Liver (tissue), 3 donors: Measurements from ENCODE around the gene VWA3B.

Experiments used
- JUND ChIP-seq, 2 donors: IDR thresholded peaks; 2 replicates each; pipeline ENCODE4 v1.6.1; 2016; ENCODE audit warnings: antibody characterized with exemption in 2 of 2
- RAD21 ChIP-seq, 2 donors: IDR thresholded peaks; 2 replicates each; pipeline ENCODE4 v1.6.1; 2016; ENCODE audit warnings: antibody characterized with exemption in 2 of 2, mild to moderate bottlenecking in 2 of 2
- YY1 ChIP-seq: IDR thresholded peaks from 2 replicates; pipeline ENCODE4 v1.6.1; 2016; ENCODE audit warnings: antibody characterized with exemption, mild to moderate bottlenecking
- TF ChIP-seq, protein P1 (sequence below): IDR thresholded peaks from 2 replicates; pipeline ENCODE4 v1.6.1; 2016; ENCODE audit warnings: antibody characterized with exemption, mild to moderate bottlenecking
- TF ChIP-seq, protein P2 (sequence below): fragments of 150-350 bp; IDR thresholded peaks from 2 replicates; pipeline ENCODE4 v1.5.1; 2017; ENCODE audit warnings: improper control_type of control experiment, low read depth, low read length; ENCODE audit not compliant: missing input control
- donor health status: healthy.
- donor health status: healthy.

DNA sequence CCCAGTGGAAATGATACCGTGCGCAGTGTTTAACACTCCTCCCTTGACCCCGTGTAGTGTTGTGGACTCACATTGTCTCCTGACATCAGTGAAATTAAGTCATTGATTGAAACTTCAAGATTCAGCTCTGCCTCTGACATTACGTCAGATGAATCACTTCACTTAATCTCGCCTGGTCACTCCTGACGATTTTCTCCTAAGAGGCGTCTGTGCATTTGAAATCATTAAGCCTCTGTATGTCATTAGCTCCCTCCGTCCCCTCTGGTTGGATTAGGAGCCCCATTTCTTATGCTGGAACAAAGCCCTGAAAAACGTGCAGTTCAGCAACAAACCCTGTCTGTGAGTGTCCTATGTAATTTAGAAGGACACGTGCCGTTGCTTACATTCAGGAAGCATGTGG lies 222.6 kb downstream of the VWA3B start:
- no peak for TF ChIP-seq YY1
- TF ChIP-seq, protein P1, sequence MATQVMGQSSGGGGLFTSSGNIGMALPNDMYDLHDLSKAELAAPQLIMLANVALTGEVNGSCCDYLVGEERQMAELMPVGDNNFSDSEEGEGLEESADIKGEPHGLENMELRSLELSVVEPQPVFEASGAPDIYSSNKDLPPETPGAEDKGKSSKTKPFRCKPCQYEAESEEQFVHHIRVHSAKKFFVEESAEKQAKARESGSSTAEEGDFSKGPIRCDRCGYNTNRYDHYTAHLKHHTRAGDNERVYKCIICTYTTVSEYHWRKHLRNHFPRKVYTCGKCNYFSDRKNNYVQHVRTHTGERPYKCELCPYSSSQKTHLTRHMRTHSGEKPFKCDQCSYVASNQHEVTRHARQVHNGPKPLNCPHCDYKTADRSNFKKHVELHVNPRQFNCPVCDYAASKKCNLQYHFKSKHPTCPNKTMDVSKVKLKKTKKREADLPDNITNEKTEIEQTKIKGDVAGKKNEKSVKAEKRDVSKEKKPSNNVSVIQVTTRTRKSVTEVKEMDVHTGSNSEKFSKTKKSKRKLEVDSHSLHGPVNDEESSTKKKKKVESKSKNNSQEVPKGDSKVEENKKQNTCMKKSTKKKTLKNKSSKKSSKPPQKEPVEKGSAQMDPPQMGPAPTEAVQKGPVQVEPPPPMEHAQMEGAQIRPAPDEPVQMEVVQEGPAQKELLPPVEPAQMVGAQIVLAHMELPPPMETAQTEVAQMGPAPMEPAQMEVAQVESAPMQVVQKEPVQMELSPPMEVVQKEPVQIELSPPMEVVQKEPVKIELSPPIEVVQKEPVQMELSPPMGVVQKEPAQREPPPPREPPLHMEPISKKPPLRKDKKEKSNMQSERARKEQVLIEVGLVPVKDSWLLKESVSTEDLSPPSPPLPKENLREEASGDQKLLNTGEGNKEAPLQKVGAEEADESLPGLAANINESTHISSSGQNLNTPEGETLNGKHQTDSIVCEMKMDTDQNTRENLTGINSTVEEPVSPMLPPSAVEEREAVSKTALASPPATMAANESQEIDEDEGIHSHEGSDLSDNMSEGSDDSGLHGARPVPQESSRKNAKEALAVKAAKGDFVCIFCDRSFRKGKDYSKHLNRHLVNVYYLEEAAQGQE, result no peak
- no peak for TF ChIP-seq RAD21 (IDR thresholded peaks at IDR 0.05)
- TF ChIP-seq, protein P2, sequence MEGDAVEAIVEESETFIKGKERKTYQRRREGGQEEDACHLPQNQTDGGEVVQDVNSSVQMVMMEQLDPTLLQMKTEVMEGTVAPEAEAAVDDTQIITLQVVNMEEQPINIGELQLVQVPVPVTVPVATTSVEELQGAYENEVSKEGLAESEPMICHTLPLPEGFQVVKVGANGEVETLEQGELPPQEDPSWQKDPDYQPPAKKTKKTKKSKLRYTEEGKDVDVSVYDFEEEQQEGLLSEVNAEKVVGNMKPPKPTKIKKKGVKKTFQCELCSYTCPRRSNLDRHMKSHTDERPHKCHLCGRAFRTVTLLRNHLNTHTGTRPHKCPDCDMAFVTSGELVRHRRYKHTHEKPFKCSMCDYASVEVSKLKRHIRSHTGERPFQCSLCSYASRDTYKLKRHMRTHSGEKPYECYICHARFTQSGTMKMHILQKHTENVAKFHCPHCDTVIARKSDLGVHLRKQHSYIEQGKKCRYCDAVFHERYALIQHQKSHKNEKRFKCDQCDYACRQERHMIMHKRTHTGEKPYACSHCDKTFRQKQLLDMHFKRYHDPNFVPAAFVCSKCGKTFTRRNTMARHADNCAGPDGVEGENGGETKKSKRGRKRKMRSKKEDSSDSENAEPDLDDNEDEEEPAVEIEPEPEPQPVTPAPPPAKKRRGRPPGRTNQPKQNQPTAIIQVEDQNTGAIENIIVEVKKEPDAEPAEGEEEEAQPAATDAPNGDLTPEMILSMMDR, result no peak
- no peak for TF ChIP-seq JUND (IDR thresholded peaks at IDR 0.05)
